Neuronal stem cell (in vitro differentiated cells): ENCODE measurements around the gene CPPED1.

Source experiments
- DNase-seq: peaks from one replicate; pipeline ENCODE4 v3.0.0-alpha.2; 2013; ENCODE audit warnings: low spot score
- H2AFZ ChIP-seq: one replicate; pipeline ENCODE4 v1.6.1; 2013; ENCODE audit warnings: mild to moderate bottlenecking, low read length, inconsistent platforms
- H2AK5ac ChIP-seq: 2 replicates; pipeline ENCODE4 v1.6.1; 2013; ENCODE audit warnings: low read depth, mild to moderate bottlenecking, inconsistent platforms, low read length, moderate library complexity, mixed read lengths
- H2BK120ac ChIP-seq: 2 replicates; pipeline ENCODE4 v1.6.1; 2013; ENCODE audit warnings: low read depth, mild to moderate bottlenecking, inconsistent platforms, low read length, moderate library complexity, mixed read lengths
- H2BK12ac ChIP-seq: one replicate; pipeline ENCODE4 v1.6.1; 2013; ENCODE audit warnings: low read length, inconsistent platforms
- H2BK15ac ChIP-seq: 2 replicates; pipeline ENCODE4 v1.6.1; 2013; ENCODE audit warnings: mild to moderate bottlenecking, low read length, inconsistent platforms, mixed read lengths
- H2BK5ac ChIP-seq: one replicate; pipeline ENCODE4 v1.6.1; 2013; ENCODE audit warnings: inconsistent platforms, mild to moderate bottlenecking, low read length, moderate library complexity
- H3K14ac ChIP-seq: one replicate; pipeline ENCODE4 v1.6.1; 2013; ENCODE audit warnings: low read length, inconsistent platforms
- H3K18ac ChIP-seq: 2 replicates; pipeline ENCODE4 v1.6.1; 2013; ENCODE audit warnings: low read length, inconsistent platforms
- H3K23ac ChIP-seq: 2 replicates; pipeline ENCODE4 v1.6.1; 2013; ENCODE audit warnings: low read depth, mild to moderate bottlenecking, mixed read lengths, low read length, inconsistent platforms; ENCODE audit not compliant: poor library complexity
- H3K27ac ChIP-seq: replicated peaks from 3 replicates; pipeline ENCODE4 v1.5.1; 2013; ENCODE audit warnings: low read length, inconsistent platforms
- H3K27me3 ChIP-seq, 3 experiments: 2 replicates each; pipeline ENCODE4 v1.6.1; 2013; ENCODE audit warnings: low read length in 3 of 3, mild to moderate bottlenecking in 2 of 3, inconsistent platforms in 1 of 3, low read depth in 1 of 3, mixed read lengths in 1 of 3, moderate library complexity in 1 of 3; ENCODE audit not compliant: control insufficient read depth in 3 of 3, insufficient read depth in 3 of 3
- H3K36me3 ChIP-seq, 2 donors: replicated peaks in 1 of 2; 2 replicates each; pipeline ENCODE4 v1.6.1; 2013; ENCODE audit warnings: low read length in 2 of 2; ENCODE audit not compliant: control insufficient read depth in 2 of 2, insufficient read depth in 2 of 2
- H3K4ac ChIP-seq: 2 replicates; pipeline ENCODE4 v1.6.1; 2013; ENCODE audit warnings: inconsistent platforms, mild to moderate bottlenecking, low read length, moderate library complexity
- H3K4me1 ChIP-seq, 2 donors: 1 replicate in 1 of 2; 2 replicates in 1 of 2; pipeline ENCODE4 v1.6.1; 2013; ENCODE audit warnings: low read length in 2 of 2, low read depth in 1 of 2; ENCODE audit not compliant: control insufficient read depth in 2 of 2, insufficient read depth in 1 of 2
- H3K4me2 ChIP-seq: one replicate; pipeline ENCODE4 v1.6.1; 2013; ENCODE audit warnings: mild to moderate bottlenecking, low read length, inconsistent platforms; ENCODE audit not compliant: insufficient read depth, poor library complexity, severe bottlenecking
- H3K4me3 ChIP-seq, 2 donors: 2 replicates each; pipeline ENCODE4 v1.5.1; 2013; ENCODE audit warnings: low read length in 2 of 2, mild to moderate bottlenecking in 2 of 2, inconsistent platforms in 1 of 2, moderate library complexity in 1 of 2
- H3K79me1 ChIP-seq: one replicate; pipeline ENCODE4 v1.6.1; 2013; ENCODE audit warnings: low read depth, mild to moderate bottlenecking, inconsistent platforms, low read length, moderate library complexity
- H3K9ac ChIP-seq: one replicate; pipeline ENCODE4 v1.6.1; 2013; ENCODE audit warnings: mild to moderate bottlenecking, low read depth, low read length, inconsistent platforms; ENCODE audit not compliant: poor library complexity
- H3K9me3 ChIP-seq, 2 donors: replicated peaks in 1 of 2; 2 replicates each; pipeline versions ENCODE3 to v1.6.1; 2013; ENCODE audit warnings: low read length in 2 of 2, mild to moderate bottlenecking in 2 of 2, inconsistent platforms in 1 of 2, low read depth in 1 of 2, mixed read lengths in 1 of 2, moderate library complexity in 1 of 2; ENCODE audit not compliant: control insufficient read depth in 2 of 2, insufficient read depth in 1 of 2
- H4K8ac ChIP-seq: one replicate; pipeline ENCODE4 v1.6.1; 2013; ENCODE audit warnings: low read depth, mild to moderate bottlenecking, inconsistent platforms, low read length, moderate library complexity
- H4K91ac ChIP-seq: one replicate; pipeline ENCODE4 v1.6.1; 2013; ENCODE audit warnings: low read length, low read depth, mild to moderate bottlenecking, inconsistent platforms; ENCODE audit not compliant: poor library complexity
- WGBS, 2 donors: extraction: QIAGEN DNeasy Blood & Tissue Kit; methylation state at CpG; one replicate each; pipeline ENCODE4 v1.1.7; 2013; ENCODE audit warnings: missing lambda C conversion rate in 2 of 2, mixed read lengths in 1 of 2; ENCODE audit not compliant: insufficient read length in 2 of 2, insufficient replicate concordance in 1 of 2; ENCODE audit errors: extremely low coverage in 2 of 2; 5-methylcytosine and 5-hydroxymethylcytosine counted together

Gene CPPED1

DNA sequence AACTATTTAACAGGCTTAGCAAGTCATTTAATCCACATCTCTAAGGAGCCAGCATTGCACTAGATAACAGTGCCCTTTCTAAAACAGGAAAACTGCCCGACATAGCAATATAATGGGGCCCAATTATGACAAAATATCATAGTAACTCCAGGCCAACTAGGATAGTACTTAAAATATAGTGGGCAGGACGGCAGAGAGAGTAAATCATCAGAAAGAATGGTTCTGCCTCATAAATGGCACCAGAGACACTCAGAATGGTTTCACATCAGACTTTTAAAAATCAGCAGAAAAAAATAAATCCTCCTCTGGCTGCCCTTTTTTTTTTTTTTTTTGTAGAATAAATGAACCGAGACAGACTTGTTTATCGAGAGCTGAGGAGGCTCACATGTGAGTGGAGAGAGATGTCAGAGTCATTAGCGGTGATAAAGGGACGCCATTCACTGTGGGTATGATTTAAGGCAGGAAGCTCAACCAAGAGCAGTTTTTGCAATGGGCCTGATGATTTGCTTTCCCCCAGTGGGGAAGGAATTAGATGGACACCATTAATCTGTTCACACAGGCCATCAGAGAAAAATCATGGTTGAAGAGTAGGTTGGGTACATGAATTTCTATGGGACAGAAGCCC, 62.6 kb downstream of the CPPED1 start:
- H2BK12ac ChIP-seq = no peak overlapping the region
- H3K4me1 ChIP-seq = no peaks in the 10 kb centered on the region
- no peaks in the 10 kb centered on the region for H3K27me3 ChIP-seq
- no peak overlapping the region for H2AFZ ChIP-seq
- no peaks in the 10 kb centered on the region for H3K36me3 ChIP-seq
- no peak overlapping the region for H3K9ac ChIP-seq
- H3K4me3 ChIP-seq = no peak overlapping the region
- H2AK5ac ChIP-seq = no peak overlapping the region
- no peak overlapping the region for H3K27ac ChIP-seq
- no peak overlapping the region for H3K18ac ChIP-seq
- no peak overlapping the region for H4K91ac ChIP-seq
- no peak overlapping the region for H2BK120ac ChIP-seq
- no peak overlapping the region for H3K14ac ChIP-seq
- no peak overlapping the region for H4K8ac ChIP-seq
- no CpG with 5 or more reads among the region's 6 CpGs for WGBS, 2 donors
- no peak overlapping the region for H2BK15ac ChIP-seq
- peaks cover 0 to 4% of the 10 kb centered on the region in 2 donors for H3K9me3 ChIP-seq
- DNase-seq = no peak
- no peak overlapping the region for H2BK5ac ChIP-seq
- H3K79me1 ChIP-seq = no peaks in the 10 kb centered on the region
- H3K4ac ChIP-seq = no peak overlapping the region
- H3K23ac ChIP-seq = no peak overlapping the region
- H3K4me2 ChIP-seq = no peak overlapping the region

GRCh38 chr16:12739738-12740137, 63.9 kb downstream of the CPPED1 start:
- H2BK15ac ChIP-seq = no peak overlapping the region
- H3K4me1 ChIP-seq = no peaks in the 10 kb centered on the region
- no peak overlapping the region for H3K4me3 ChIP-seq
- H2BK5ac ChIP-seq = no peak overlapping the region
- H3K18ac ChIP-seq = no peak overlapping the region
- H3K27me3 ChIP-seq = no peaks in the 10 kb centered on the region
- no peak overlapping the region for H2BK12ac ChIP-seq
- no peak overlapping the region for H3K4me2 ChIP-seq
- no peak overlapping the region for H3K4ac ChIP-seq
- no peak overlapping the region for H2AK5ac ChIP-seq
- H3K27ac ChIP-seq = no peak overlapping the region
- H3K23ac ChIP-seq = no peak overlapping the region
- no peak overlapping the region for H4K8ac ChIP-seq
- WGBS, 2 donors = 100% methylated on average over 1 of the region's 3 CpGs; no CpG with 5 or more reads in 1 of the 2 donors
- no peaks in the 10 kb centered on the region for H3K36me3 ChIP-seq
- peaks cover 0 to 5% of the 10 kb centered on the region in 2 donors for H3K9me3 ChIP-seq
- H4K91ac ChIP-seq = no peak overlapping the region
- DNase-seq = no peak
- H3K79me1 ChIP-seq = no peaks in the 10 kb centered on the region
- H3K9ac ChIP-seq = no peak overlapping the region
- no peak overlapping the region for H3K14ac ChIP-seq
- H2AFZ ChIP-seq = no peak overlapping the region
- no peak overlapping the region for H2BK120ac ChIP-seq

- Histone ChIP-seq H3K23ac (no peak overlapping the region), H2AK5ac (no peak overlapping the region), H2BK120ac (no peak overlapping the region), H2AFZ (no peak overlapping the region), H4K8ac (no peak overlapping the region), H2BK15ac (no peak overlapping the region), H2BK12ac (no peak overlapping the region), H3K27me3 (no peaks in the 10 kb centered on the region), H3K18ac (no peak overlapping the region), H2BK5ac (no peak overlapping the region), H3K4me3 (no peak overlapping the region), H3K36me3 (no peaks in the 10 kb centered on the region), H3K14ac (no peak overlapping the region), H3K4me2 (no peak overlapping the region), H3K4ac (no peak overlapping the region), H3K9ac (no peak overlapping the region), H3K79me1 (no peaks in the 10 kb centered on the region), H3K9me3 (peaks cover 0 to 3% of the 10 kb centered on the region in 2 donors), H3K27ac (no peak overlapping the region), H4K91ac (no peak overlapping the region), H3K4me1 (no peaks in the 10 kb centered on the region)
- WGBS, 2 donors = no CpG with 5 or more reads among the region's 6 CpGs
- DNase-seq = no peak
Measured at GRCh38 chr16:12737563-12737962, 66.1 kb downstream of the CPPED1 start.

DNA sequence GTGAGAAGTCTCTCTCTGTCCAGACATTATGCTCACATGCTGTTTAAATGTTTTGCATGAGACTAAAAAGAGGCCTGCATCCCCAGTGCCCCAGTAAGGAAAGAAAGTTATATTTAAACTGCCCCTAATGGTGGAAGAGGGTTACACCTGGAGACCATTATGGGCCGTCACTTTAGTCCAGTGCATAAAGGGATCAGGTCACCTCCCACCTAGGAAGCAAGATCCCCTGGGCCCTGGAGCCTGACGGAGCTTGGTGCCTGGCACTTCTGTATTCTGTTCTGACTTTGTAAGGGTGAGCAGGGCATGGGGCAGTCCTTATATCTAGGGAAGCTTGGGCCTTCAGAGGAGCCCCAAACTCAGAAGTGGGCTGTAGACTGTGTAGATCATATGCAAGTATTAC, 67.9 kb downstream of the CPPED1 start:
- Histone ChIP-seq H3K79me1 (no peaks in the 10 kb centered on the region), H3K4me3 (no peak overlapping the region), H4K91ac (no peak overlapping the region), H3K36me3 (no peaks in the 10 kb centered on the region), H3K27me3 (no peaks in the 10 kb centered on the region), H3K9me3 (peaks cover 0 to 3% of the 10 kb centered on the region in 2 donors), H3K4me2 (no peak overlapping the region), H3K23ac (no peak overlapping the region), H2AFZ (no peak overlapping the region), H2BK15ac (no peak overlapping the region), H3K27ac (no peak overlapping the region), H2BK5ac (no peak overlapping the region), H3K9ac (no peak overlapping the region), H2BK12ac (no peak overlapping the region), H3K14ac (no peak overlapping the region), H3K18ac (no peak overlapping the region), H3K4me1 (no peaks in the 10 kb centered on the region), H2BK120ac (no peak overlapping the region), H2AK5ac (no peak overlapping the region), H3K4ac (no peak overlapping the region), H4K8ac (no peak overlapping the region)
- DNase-seq = no peak
- WGBS, 2 donors = no CpG with 5 or more reads among the region's 2 CpGs
